KOPT-K1 (cell line): ENCODE results near the gene BCO2.

Experiments
- H3K27ac ChIP-seq: fragments of 200-600 bp; sonication (generic); 2 replicates; pipeline ENCODE4 v1.5.1; 2016; ENCODE audit warnings: antibody characterized with exemption, mild to moderate bottlenecking, low read depth, low read length; ENCODE audit not compliant: poor library complexity, severe bottlenecking
- H3K36me3 ChIP-seq: fragments of 200-600 bp; sonication (generic); 2 replicates; pipeline ENCODE4 v1.5.1; 2017; ENCODE audit warnings: antibody characterized with exemption, mild to moderate bottlenecking, low read length, moderate library complexity; ENCODE audit not compliant: insufficient read depth
- H3K9me3 ChIP-seq: fragments of 200-600 bp; sonication (generic); 2 replicates; pipeline ENCODE4 v1.5.1; 2017; ENCODE audit warnings: antibody characterized with exemption, low read length, mild to moderate bottlenecking; ENCODE audit not compliant: insufficient read depth, poor library complexity, severe bottlenecking

BCO2 gene

DNA sequence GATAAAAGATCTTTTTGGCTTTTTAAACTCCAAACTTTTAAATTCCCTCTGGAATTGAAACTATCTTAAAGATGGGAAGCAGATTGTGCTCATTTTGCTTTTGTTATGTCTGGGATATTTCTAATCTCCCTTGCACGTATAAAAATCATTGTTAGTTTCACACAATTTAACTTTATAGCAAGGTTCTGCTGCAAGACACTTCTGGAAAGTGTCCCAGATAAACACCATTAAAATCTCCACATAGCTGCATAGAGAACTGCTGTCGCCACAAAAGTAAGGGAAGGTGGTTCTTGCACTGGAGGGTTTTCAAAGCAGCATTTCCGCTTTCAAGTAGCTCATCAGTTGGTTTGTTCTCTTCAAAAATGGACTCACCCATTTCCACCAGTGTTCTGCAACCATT is 62.7 kb downstream of the BCO2 start:
- no peak overlapping the region for H3K27ac ChIP-seq
- H3K9me3 ChIP-seq = no peaks in the 10 kb centered on the region
- H3K36me3 ChIP-seq = peaks cover 73% of the 10 kb centered on the region

DNA sequence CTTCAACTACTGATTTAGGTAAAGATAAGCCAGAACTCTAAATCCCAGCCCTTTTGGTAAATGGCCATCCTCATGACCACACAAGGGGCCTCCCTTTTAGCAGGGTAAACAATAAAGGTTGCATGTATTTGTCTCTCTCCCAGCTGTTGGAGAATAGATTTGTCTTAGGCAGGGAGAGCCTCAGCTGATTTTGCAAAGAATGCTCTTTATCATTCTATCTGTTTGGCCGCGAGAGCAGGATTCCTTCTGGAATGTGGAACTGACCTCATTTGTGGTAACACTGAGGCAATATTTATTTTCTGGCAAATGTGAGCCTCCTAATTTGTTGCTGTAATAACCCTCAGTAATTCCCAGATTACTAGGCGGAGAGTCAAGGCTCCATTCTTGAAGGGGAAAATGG is 66.2 kb downstream of the BCO2 start:
- Histone ChIP-seq H3K9me3 (no peaks in the 10 kb centered on the region), H3K36me3 (peaks cover 39% of the 10 kb centered on the region), H3K27ac (no peak overlapping the region)

DNA sequence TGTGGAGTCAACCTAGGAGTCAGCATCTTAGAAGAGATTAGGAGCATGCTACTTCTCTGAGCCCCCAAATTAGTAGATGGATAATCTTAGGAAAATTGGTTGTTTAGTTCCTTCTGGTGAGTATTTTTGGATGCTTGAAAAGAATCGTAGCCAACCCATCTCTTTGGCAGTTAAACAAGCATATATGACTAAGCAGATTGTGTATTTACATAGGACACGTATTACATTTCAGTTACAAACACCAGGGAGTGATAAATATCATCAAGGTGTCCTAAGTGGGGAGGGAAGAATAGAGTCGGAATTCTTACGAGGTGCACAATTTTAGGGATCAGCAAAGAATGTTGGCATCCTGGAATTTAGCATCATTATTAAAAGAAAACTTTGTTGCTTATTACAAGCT is 71.9 kb downstream of the BCO2 start:
- no peaks in the 10 kb centered on the region; the same call in none of the 2 replicates for H3K36me3 ChIP-seq
- H3K27ac ChIP-seq = no peak overlapping the region
- no peaks in the 10 kb centered on the region for H3K9me3 ChIP-seq

DNA sequence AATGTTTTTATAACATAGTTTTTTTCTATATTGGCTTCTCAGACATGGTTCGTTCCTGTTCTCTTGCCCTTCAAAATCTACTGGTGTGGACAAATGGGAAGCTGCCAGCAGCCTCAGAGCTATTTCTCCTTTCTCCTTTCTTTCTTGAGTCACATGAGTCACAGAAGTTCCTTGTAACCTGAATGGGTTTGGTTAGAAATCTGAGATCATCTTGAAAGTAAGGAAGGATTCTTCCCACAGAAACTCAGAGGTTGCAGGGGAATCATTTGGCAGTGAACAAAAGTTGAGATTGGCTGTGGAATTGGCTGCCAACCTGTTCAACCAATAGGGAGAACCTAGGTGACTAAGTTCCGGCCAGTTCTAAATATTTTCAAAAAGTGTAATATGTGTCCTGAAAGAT is 72.9 kb downstream of the BCO2 start:
- Histone ChIP-seq H3K27ac (no peak overlapping the region), H3K36me3 (no peaks in the 10 kb centered on the region; the same call in 1 of the 2 replicates), H3K9me3 (no peaks in the 10 kb centered on the region)

DNA sequence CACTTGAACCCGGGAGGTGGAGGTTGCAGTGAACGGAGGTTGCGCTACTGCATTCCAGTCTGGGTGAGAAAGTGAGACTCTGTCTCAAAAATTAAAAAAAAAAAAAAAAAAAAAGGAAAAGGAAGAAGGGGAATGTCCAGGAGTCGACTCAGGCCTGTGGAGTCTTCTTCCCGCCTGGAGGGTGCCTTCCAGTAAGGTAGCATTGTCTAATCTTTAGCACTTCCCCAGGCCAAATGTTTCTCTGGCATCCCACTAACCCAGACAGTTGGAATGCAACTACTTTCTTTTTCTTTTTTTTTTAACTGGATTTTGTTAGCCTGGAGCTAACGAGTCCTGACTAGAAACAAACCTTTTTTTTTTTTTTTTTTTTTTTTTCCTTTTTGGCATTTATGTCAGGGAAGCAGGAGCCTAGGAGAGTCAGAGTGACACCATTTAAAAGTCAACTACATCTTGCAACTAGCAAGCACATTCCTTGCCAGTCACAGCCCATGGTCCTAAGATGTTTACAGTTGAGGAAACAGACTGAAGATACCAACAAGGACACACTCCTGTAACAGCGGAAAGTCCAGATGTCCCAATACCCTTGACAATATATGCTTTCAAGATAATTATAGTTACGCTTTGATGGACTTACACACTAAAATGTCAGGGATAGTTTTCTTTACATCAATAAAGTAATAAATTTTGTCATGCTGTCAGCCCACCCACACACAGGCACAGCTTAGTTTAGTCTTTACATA is 74.7 kb downstream of the BCO2 start:
- Histone ChIP-seq H3K27ac (no peak overlapping the region), H3K9me3 (no peaks in the 10 kb centered on the region), H3K36me3 (no peaks in the 10 kb centered on the region)

DNA sequence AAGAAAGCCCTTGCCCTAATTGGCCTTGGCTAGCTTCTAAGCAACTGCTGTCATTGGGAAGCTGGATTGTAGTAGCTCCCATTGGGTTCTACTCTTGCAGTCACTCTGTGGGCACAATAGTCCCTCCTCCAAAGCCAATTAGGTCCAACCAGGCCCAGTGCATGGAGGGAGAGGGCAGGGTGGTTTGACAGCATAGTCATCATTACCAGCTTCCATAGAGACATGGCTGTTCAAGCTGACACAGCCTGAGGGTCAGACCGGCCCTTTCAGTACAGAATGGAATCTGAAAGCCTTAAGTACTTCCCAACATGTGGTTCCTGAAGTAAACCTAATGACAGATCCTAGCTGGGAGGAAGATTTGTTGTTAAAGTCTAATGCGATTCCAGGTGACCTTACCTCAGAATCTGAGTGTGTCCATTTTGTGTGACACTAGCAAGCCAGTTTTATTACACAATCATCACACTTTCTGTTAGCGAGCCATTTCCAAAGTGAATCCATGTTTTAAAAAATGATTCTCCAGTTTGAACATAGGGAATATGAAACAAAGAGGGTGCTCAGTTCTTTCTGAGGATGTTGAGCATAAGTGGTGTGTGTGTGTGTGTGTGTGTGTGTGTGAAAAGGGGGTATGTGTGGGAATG is 78.4 kb downstream of the BCO2 start:
- Histone ChIP-seq H3K27ac (no peak overlapping the region), H3K9me3 (no peaks in the 10 kb centered on the region), H3K36me3 (no peaks in the 10 kb centered on the region)

DNA sequence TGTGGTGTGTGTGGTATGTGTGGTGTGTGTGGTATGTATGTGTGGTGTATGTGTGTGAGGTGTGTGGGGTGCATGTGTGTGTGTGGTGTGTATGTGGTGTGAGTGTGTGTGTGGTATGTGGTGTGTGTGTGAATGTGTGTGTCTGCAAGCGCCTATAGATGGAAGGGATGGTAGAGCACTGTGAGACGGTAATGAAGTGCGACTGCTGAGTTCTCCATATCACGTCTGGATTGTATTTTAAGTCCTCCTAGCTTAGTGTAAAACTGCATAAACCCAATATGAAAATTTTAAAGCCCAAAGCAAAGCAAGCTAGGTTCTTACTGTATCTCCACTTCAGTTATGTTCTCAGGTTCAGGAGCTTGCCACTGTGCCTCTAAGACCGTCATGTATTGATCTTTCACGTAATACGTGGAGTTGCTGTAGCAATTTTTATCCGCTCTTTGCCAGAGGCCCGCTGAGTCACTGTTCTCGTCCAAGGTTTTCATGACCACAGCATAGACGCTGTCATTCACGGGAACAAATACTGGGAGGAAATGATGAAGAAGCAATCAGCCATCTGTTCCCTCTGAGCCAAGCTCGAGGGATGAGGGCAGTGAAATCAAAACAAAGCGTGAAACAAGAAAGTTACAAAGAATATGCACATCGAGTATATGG is 79.9 kb downstream of the BCO2 start:
- Histone ChIP-seq H3K9me3 (no peaks in the 10 kb centered on the region), H3K27ac (no peak overlapping the region), H3K36me3 (no peaks in the 10 kb centered on the region)

DNA sequence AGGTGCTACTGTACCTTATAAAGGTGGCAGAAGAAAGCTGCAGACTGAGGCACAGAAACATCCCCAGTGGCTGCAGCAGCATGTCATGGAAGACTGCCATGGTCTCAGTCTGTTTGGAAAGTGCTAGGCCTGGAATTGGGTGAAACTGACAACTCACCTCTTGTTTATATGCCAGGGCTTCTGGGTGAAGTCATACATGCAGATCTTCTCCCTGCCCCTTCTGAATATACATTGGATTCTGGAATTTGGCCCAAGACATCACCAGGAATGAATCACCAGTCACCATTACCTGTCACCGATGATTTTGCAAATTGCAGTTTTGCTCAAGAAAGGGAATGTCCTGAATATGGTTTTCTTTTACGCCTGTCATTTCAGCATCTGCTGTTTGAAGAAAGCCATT is 85.2 kb downstream of the BCO2 start, which contains the start of gene PLET1:
TSS of gene PLET1 (minus strand) at position 371 of the 400 bp plus-strand sequence. CDS start at position 100, 271 bp downstream.
- H3K27ac ChIP-seq = no peak within 1 kb of the TSS
- H3K36me3 ChIP-seq = no peaks in the 10 kb centered on the region
- H3K9me3 ChIP-seq = no peaks in the 10 kb centered on the region

DNA sequence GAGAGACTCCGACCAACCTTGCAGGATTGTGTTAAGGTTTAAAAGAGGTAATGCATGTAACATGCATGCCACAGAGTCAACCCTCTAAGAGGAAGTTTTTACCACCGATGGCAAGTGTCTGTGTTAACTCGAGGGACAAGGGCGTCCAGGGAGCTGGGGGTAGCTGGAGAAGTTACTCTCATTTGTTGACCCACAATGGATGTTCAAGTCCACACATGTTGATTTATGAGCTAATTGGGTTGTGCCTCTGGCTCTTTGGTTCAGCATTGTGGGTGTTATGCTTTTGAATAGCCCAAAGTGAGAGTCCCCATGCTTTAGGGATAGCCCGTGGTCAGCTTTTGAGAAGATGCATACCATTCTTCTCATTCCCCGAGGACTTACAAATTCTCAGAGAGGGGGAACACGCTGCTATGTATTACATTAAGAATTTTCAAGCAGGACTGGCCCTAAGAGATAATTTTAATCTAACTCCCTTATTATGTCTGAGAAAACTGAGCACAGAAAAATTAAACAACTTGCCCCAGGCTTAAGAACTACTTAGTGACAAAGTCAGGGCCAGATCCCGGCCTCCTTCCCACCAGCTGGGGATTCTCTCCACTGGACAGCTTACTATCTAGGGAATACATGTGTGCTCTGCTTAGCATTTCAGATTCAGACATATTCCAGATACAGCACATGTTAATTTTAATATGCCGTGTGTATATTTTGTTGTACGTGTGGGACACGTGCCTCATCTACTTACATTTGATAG is 90.5 kb downstream of the BCO2 start:
- Histone ChIP-seq H3K9me3 (no peaks in the 10 kb centered on the region), H3K27ac (no peak overlapping the region), H3K36me3 (no peaks in the 10 kb centered on the region)

DNA sequence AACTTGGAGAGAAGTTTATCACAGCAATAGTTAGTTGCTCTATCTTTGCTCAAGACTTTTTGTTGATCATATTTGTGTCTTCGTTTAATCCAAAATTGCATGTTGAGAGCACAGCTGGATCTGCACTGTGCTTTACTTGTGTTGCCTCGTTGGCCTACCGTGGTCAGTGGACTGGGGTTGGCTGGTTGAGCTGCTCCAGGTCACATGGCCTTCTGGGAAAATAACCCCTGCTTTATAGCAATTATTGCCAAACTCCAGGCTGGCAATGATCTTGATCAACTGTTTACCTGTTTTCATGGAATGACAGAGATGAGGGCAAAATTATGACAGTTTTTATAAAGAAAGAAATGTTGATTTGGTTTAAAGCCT is 91.1 kb downstream of the BCO2 start:
- H3K27ac ChIP-seq = no peak overlapping the region
- no peaks in the 10 kb centered on the region for H3K9me3 ChIP-seq
- no peaks in the 10 kb centered on the region for H3K36me3 ChIP-seq

DNA sequence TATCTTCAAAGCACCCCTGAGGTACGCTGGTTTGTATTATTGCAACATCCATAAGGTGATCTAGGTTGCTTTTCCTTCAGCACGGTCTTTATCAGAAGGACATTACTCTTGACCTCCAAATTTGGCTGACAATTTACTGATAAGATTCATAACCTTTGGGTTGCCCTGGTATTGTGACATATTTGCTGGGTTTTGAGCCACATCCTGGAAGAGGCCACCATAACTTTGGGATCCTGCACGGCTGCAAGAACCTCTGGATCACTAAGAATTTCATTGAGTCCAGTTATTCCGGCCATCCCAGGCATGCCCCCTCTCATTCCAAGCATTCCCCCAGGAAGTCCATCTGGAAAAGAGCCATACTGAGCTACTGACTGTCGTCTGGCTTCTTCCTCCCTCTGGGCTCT is 91.9 kb downstream of the BCO2 start:
- no peaks in the 10 kb centered on the region for H3K9me3 ChIP-seq
- no peak overlapping the region for H3K27ac ChIP-seq
- no peaks in the 10 kb centered on the region for H3K36me3 ChIP-seq

DNA sequence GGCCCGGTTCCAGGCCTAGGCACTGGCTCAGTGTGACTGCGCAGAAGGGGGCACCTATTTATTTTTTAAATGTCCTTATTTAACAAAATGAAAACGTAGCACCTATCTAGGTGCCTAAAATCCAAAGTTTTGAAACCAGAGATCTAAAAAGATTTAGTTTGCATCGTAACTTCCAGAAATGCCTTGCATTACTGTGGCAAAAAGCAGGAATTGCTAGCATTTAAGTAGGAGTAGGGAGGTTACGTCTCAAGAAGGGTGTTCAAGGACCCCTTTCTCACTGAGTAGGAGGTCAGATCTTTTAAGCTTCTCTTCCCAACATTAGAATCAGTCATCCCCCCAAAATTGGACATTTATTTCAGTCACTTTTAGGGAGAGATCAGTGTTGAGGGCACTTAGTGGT is 93.1 kb downstream of the BCO2 start:
- H3K9me3 ChIP-seq = no peaks in the 10 kb centered on the region
- H3K27ac ChIP-seq = no peak overlapping the region

More for the DNA sequence above, 93.1 kb downstream of the BCO2 start:
- no peaks in the 10 kb centered on the region for H3K36me3 ChIP-seq
